ENCODE data around the gene PNMT. TPM values are rescaled to one million over a fixed set of nuclear protein-coding genes. Genes with fewer than 3 reads are reported as not detected.

Gene PNMT
- total RNA-seq, 4 donors from 2014 or later = 0.53 to 1.6 (median 1.1) TPM

- TF ChIP-seq EP300 (IDR thresholded peaks at IDR 0.05) (no peak), POLR2AphosphoS5 (IDR thresholded peaks at IDR 0.05) (no peak), POLR2A (IDR thresholded peaks at IDR 0.05) (no peak)
- TF ChIP-seq, protein P1, sequence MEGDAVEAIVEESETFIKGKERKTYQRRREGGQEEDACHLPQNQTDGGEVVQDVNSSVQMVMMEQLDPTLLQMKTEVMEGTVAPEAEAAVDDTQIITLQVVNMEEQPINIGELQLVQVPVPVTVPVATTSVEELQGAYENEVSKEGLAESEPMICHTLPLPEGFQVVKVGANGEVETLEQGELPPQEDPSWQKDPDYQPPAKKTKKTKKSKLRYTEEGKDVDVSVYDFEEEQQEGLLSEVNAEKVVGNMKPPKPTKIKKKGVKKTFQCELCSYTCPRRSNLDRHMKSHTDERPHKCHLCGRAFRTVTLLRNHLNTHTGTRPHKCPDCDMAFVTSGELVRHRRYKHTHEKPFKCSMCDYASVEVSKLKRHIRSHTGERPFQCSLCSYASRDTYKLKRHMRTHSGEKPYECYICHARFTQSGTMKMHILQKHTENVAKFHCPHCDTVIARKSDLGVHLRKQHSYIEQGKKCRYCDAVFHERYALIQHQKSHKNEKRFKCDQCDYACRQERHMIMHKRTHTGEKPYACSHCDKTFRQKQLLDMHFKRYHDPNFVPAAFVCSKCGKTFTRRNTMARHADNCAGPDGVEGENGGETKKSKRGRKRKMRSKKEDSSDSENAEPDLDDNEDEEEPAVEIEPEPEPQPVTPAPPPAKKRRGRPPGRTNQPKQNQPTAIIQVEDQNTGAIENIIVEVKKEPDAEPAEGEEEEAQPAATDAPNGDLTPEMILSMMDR (IDR thresholded peaks at IDR 0.05) = no peak
- Histone ChIP-seq H3K27ac (peak overlapping the region; percentile 28), H3K4me3 (no peak overlapping the region), H3K4me1 (peaks cover 25% of the 10 kb centered on the region), H3K27me3 (no peaks in the 10 kb centered on the region), H3K9me3 (no peaks in the 10 kb centered on the region), H3K36me3 (peaks cover 24% of the 10 kb centered on the region)
- no peak for DNase-seq (ENCODE audit: low spot score in 2 of 2)
- WGBS = 55% methylated on average over 7 of the region's 7 CpGs
Observed at GRCh38 chr17:39652587-39653315, 15.5 kb upstream of the PNMT start.

DNA sequence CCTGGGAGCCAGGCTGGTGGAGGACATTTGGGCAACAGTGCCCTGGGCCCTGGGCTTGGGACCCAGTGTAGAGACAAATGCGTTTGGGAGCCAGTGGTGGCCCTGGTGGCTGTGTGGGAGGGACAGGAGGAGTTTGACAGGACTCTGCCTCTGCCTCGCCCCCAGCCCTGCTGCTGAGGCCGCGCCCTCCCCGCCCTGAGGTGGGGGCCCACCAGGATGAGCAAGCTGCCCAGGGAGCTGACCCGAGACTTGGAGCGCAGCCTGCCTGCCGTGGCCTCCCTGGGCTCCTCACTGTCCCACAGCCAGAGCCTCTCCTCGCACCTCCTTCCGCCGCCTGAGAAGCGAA lies 15.0 kb upstream of the PNMT start:
- H3K9me3 ChIP-seq = no peaks in the 10 kb centered on the region
- no peaks in the 10 kb centered on the region for H3K27me3 ChIP-seq
- H3K4me3 ChIP-seq = no peak overlapping the region
- WGBS = 76% methylated on average over 8 of the region's 12 CpGs
- TF ChIP-seq, protein P1 (IDR thresholded peaks at IDR 0.05) = no peak
- TF ChIP-seq POLR2AphosphoS5 (IDR thresholded peaks at IDR 0.05) (no peak), POLR2A (IDR thresholded peaks at IDR 0.05) (no peak), EP300 (IDR thresholded peaks at IDR 0.05) (no peak)
- DNase-seq (ENCODE audit: low spot score in 2 of 2) = no peak
- peaks cover 25% of the 10 kb centered on the region for H3K4me1 ChIP-seq
- H3K36me3 ChIP-seq = peaks cover 28% of the 10 kb centered on the region
- peak overlapping the region; percentile 28 for H3K27ac ChIP-seq

- Histone ChIP-seq H3K4me3 (no peak overlapping the region), H3K27ac (no peak overlapping the region), H3K36me3 (peaks cover 32% of the 10 kb centered on the region), H3K27me3 (no peaks in the 10 kb centered on the region), H3K4me1 (peaks cover 25% of the 10 kb centered on the region), H3K9me3 (no peaks in the 10 kb centered on the region)
- no peak for DNase-seq (ENCODE audit: low spot score in 2 of 2)
- no peak for TF ChIP-seq POLR2A (IDR thresholded peaks at IDR 0.05)
- TF ChIP-seq, protein P1 (IDR thresholded peaks at IDR 0.05) = peak; percentile 61 to 79
- WGBS = 68% methylated on average over 14 of the region's 14 CpGs
Observed at GRCh38 chr17:39653662-39654331, 14.5 kb upstream of the PNMT start.

DNA sequence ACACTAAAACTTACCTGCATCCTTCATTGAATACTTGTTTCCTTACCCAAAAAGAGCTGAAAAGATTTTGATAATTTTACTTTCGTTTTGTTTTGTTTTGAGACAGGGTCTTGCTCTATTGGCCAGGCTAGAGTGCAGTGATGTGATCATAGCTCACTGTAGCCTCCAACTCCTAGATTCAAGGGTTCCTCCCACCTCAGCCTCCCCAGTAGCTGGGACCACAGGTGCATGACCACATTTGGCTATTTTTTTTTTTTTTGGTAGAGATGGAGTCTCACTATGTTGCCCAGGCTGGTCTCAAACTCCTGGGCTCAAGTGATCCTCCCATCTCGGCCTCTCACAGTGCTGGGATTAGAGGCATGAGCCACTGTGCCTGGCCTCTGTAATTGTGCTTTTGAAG lies 13.1 kb upstream of the PNMT start:
- peaks cover 31% of the 10 kb centered on the region for H3K4me1 ChIP-seq
- no peak overlapping the region for H3K4me3 ChIP-seq
- H3K9me3 ChIP-seq = no peaks in the 10 kb centered on the region
- peaks cover 44% of the 10 kb centered on the region for H3K36me3 ChIP-seq
- H3K27ac ChIP-seq = no peak overlapping the region
- DNase-seq (ENCODE audit: low spot score in 2 of 2) = no peak
- WGBS = 98% methylated on average over 2 of the region's 2 CpGs
- TF ChIP-seq POLR2A (IDR thresholded peaks at IDR 0.05) = no peak
- TF ChIP-seq, protein P1 (IDR thresholded peaks at IDR 0.05) = no peak
- TF ChIP-seq POLR2AphosphoS5 (IDR thresholded peaks at IDR 0.05) = no peak
- no peak for TF ChIP-seq EP300 (IDR thresholded peaks at IDR 0.05)
- H3K27me3 ChIP-seq = no peaks in the 10 kb centered on the region

GRCh38 chr17:39658346-39658745 lies 9.9 kb upstream of the PNMT start:
- TF ChIP-seq EP300 (IDR thresholded peaks at IDR 0.05) (no peak), POLR2A (IDR thresholded peaks at IDR 0.05) (no peak), POLR2AphosphoS5 (IDR thresholded peaks at IDR 0.05) (no peak)
- TF ChIP-seq, protein P1 (IDR thresholded peaks at IDR 0.05) = no peak
- Histone ChIP-seq H3K4me1 (peaks cover 36% of the 10 kb centered on the region), H3K9me3 (no peaks in the 10 kb centered on the region), H3K36me3 (peaks cover 66% of the 10 kb centered on the region), H3K4me3 (no peak overlapping the region), H3K27ac (no peak overlapping the region), H3K27me3 (no peaks in the 10 kb centered on the region)
- 100% methylated on average over 1 of the region's 11 CpGs for WGBS
- no peak for DNase-seq (ENCODE audit: low spot score in 2 of 2)
